GM18499 (cell line): Measurements from ENCODE around the gene GP1BB.

Experiments
- ATAC-seq: cut with Tn5 transposase; IDR thresholded peaks from one replicate; pipeline ENCODE4 v1.9.1; 2021; ENCODE audit warnings: moderate number of reproducible peaks; ENCODE audit not compliant: insufficient read depth, unreplicated experiment

GP1BB gene

GRCh38 chr22:19713650-19714311 is 9.6 kb upstream of the GP1BB start:
- no peak for ATAC-seq

GRCh38 chr22:19714312-19715187 is 8.8 kb upstream of the GP1BB start, which contains the start of gene SEPTIN5:
TSS of gene SEPTIN5 (plus strand) at chr22:19714503. CDS start at chr22:19714589, 86 bp downstream.
- no peak for ATAC-seq

- ATAC-seq, result no peak
Observed at GRCh38 chr22:19715188-19715930, 8.0 kb upstream of the GP1BB start.

- ATAC-seq, result no peak
Observed at GRCh38 chr22:19716041-19716828, 7.1 kb upstream of the GP1BB start.

- no peak for ATAC-seq
Observed at GRCh38 chr22:19716829-19717105, 6.6 kb upstream of the GP1BB start.

- ATAC-seq, result no peak
Observed at GRCh38 chr22:19717181-19717580, 6.2 kb upstream of the GP1BB start.

GRCh38 chr22:19717691-19718455 is 5.5 kb upstream of the GP1BB start:
- ATAC-seq, result no peak

GRCh38 chr22:19718456-19719049 is 4.8 kb upstream of the GP1BB start:
- ATAC-seq, result no peak

GRCh38 chr22:19719050-19719482 is 4.3 kb upstream of the GP1BB start:
- ATAC-seq, result no peak

GRCh38 chr22:19719488-19720021 is 3.8 kb upstream of the GP1BB start:
- ATAC-seq, result no peak

GRCh38 chr22:19720150-19720827 is 3.0 kb upstream of the GP1BB start:
- no peak for ATAC-seq

GRCh38 chr22:19720999-19721329 is 2.4 kb upstream of the GP1BB start:
- ATAC-seq, result no peak

- no peak for ATAC-seq
Observed at GRCh38 chr22:19721330-19722177, 1.8 kb upstream of the GP1BB start.

GRCh38 chr22:19722178-19722981 is 959 bp upstream of the GP1BB start:
- ATAC-seq, result no peak

- ATAC-seq, result no peak
Observed at GRCh38 chr22:19722982-19723231, 432 bp upstream of the GP1BB start.

GRCh38 chr22:19723983-19724827 is 866 bp downstream of the GP1BB start:
- ATAC-seq, result no peak
